ENCODE results near the gene KISS1. TPM values are rescaled to one million over a fixed set of nuclear protein-coding genes. Genes with fewer than 3 reads are reported as not detected.

Gene KISS1
- total and polyA plus RNA-seq, 4 donors, result 1.3 to 1.6 TPM; not detected in 2

GRCh38 chr1:204190212-204191211 lies 5.8 kb downstream of the KISS1 start:
- Histone ChIP-seq H3K4me1 (ENCODE audit: control insufficient read depth in 1 of 2, insufficient read depth in 2 of 2, low read length in 2 of 2) (no peaks in the 10 kb centered on the region), H3K9me3 (ENCODE audit: control insufficient read depth, low read length) (no peaks in the 10 kb centered on the region), H3K27ac (ENCODE audit: low read depth in 1 of 2, low read length in 2 of 2) (no peak overlapping the region), H3K4me3 (ENCODE audit: low read length in 2 of 2) (no peak overlapping the region), H3K36me3 (ENCODE audit: control insufficient read depth in 1 of 2, insufficient read depth in 2 of 2, low read length in 1 of 2) (no peaks in the 10 kb centered on the region), H3K27me3 (ENCODE audit: control insufficient read depth in 1 of 2, insufficient read depth in 2 of 2, low read length in 1 of 2) (no peaks in the 10 kb centered on the region)
- WGBS, 2 donors, result 21% methylated on average over 37 to 44 of the region's 44 CpGs
- intact Hi-C loops (cut with DNase I), result no loop called here
- DNase-seq (no peak), ATAC-seq (ENCODE audit: low FRiP score) (peak; percentile 36)

- Histone ChIP-seq H3K4me3 (ENCODE audit: low read length in 2 of 2) (no peak overlapping the region), H3K27ac (ENCODE audit: low read depth in 1 of 2, low read length in 2 of 2) (no peak overlapping the region), H3K36me3 (ENCODE audit: control insufficient read depth in 1 of 2, insufficient read depth in 2 of 2, low read length in 1 of 2) (no peaks in the 10 kb centered on the region), H3K4me1 (ENCODE audit: control insufficient read depth in 1 of 2, insufficient read depth in 2 of 2, low read length in 2 of 2) (no peaks in the 10 kb centered on the region), H3K27me3 (ENCODE audit: control insufficient read depth in 1 of 2, insufficient read depth in 2 of 2, low read length in 1 of 2) (no peaks in the 10 kb centered on the region), H3K9me3 (ENCODE audit: control insufficient read depth, low read length) (no peaks in the 10 kb centered on the region)
- DNase-seq, result no peak
- no peak for ATAC-seq (ENCODE audit: low FRiP score)
- intact Hi-C loops (cut with DNase I), result no loop called here
- 65 to 77% methylated on average over 11 of the region's 11 CpGs for WGBS, 2 donors
Observed at GRCh38 chr1:204188959-204189639, 7.2 kb downstream of the KISS1 start.

GRCh38 chr1:204186597-204186996 lies 9.7 kb downstream of the KISS1 start:
- 71 to 73% methylated on average over 10 of the region's 10 CpGs for WGBS, 2 donors
- DNase-seq, result no peak
- Histone ChIP-seq H3K27me3 (ENCODE audit: control insufficient read depth in 1 of 2, insufficient read depth in 2 of 2, low read length in 1 of 2) (no peaks in the 10 kb centered on the region), H3K36me3 (ENCODE audit: control insufficient read depth in 1 of 2, insufficient read depth in 2 of 2, low read length in 1 of 2) (no peaks in the 10 kb centered on the region), H3K4me3 (ENCODE audit: low read length in 2 of 2) (no peak overlapping the region), H3K4me1 (ENCODE audit: control insufficient read depth in 1 of 2, insufficient read depth in 2 of 2, low read length in 2 of 2) (no peaks in the 10 kb centered on the region), H3K27ac (ENCODE audit: low read depth in 1 of 2, low read length in 2 of 2) (no peak overlapping the region), H3K9me3 (ENCODE audit: control insufficient read depth, low read length) (no peaks in the 10 kb centered on the region)
- no peak for ATAC-seq (ENCODE audit: low FRiP score)
- intact Hi-C loops (cut with DNase I), result no loop called here

GRCh38 chr1:204181116-204181515 lies 15.2 kb downstream of the KISS1 start:
- no peaks in the 10 kb centered on the region for H3K27me3 ChIP-seq (ENCODE audit: control insufficient read depth in 1 of 2, insufficient read depth in 2 of 2, low read length in 1 of 2)
- no peaks in the 10 kb centered on the region for H3K36me3 ChIP-seq (ENCODE audit: control insufficient read depth in 1 of 2, insufficient read depth in 2 of 2, low read length in 1 of 2)
- intact Hi-C loops (cut with DNase I), result no loop called here
- WGBS, 2 donors, result 58 to 67% methylated on average over 1 of the region's 1 CpG
- DNase-seq, result no peak
- no peaks in the 10 kb centered on the region for H3K4me1 ChIP-seq (ENCODE audit: control insufficient read depth in 1 of 2, insufficient read depth in 2 of 2, low read length in 2 of 2)
- no peak overlapping the region for H3K27ac ChIP-seq (ENCODE audit: low read depth in 1 of 2, low read length in 2 of 2)
- no peaks in the 10 kb centered on the region for H3K9me3 ChIP-seq (ENCODE audit: control insufficient read depth, low read length)
- H3K4me3 ChIP-seq (ENCODE audit: low read length in 2 of 2), result no peak overlapping the region
- no peak for ATAC-seq (ENCODE audit: low FRiP score)

- Histone ChIP-seq H3K27me3 (ENCODE audit: control insufficient read depth in 1 of 2, insufficient read depth in 2 of 2, low read length in 1 of 2) (no peaks in the 10 kb centered on the region), H3K27ac (ENCODE audit: low read depth in 1 of 2, low read length in 2 of 2) (no peak overlapping the region), H3K4me1 (ENCODE audit: control insufficient read depth in 1 of 2, insufficient read depth in 2 of 2, low read length in 2 of 2) (no peaks in the 10 kb centered on the region), H3K9me3 (ENCODE audit: control insufficient read depth, low read length) (no peaks in the 10 kb centered on the region), H3K4me3 (ENCODE audit: low read length in 2 of 2) (no peak overlapping the region), H3K36me3 (ENCODE audit: control insufficient read depth in 1 of 2, insufficient read depth in 2 of 2, low read length in 1 of 2) (no peaks in the 10 kb centered on the region)
- no peak for DNase-seq
- no peak for ATAC-seq (ENCODE audit: low FRiP score)
- intact Hi-C loops (cut with DNase I), result no loop called here
- 72 to 74% methylated on average over 6 of the region's 6 CpGs for WGBS, 2 donors
Observed at GRCh38 chr1:204180133-204180532, 16.2 kb downstream of the KISS1 start.

GRCh38 chr1:204178487-204179281 lies 17.6 kb downstream of the KISS1 start:
- no peak overlapping the region for H3K4me3 ChIP-seq (ENCODE audit: low read length in 2 of 2)
- intact Hi-C loops (cut with DNase I), result no loop called here
- no peak for ATAC-seq (ENCODE audit: low FRiP score)
- H3K36me3 ChIP-seq (ENCODE audit: control insufficient read depth in 1 of 2, insufficient read depth in 2 of 2, low read length in 1 of 2), result no peaks in the 10 kb centered on the region
- no peak for DNase-seq
- no peak overlapping the region for H3K27ac ChIP-seq (ENCODE audit: low read depth in 1 of 2, low read length in 2 of 2)
- no peaks in the 10 kb centered on the region for H3K27me3 ChIP-seq (ENCODE audit: control insufficient read depth in 1 of 2, insufficient read depth in 2 of 2, low read length in 1 of 2)
- no peaks in the 10 kb centered on the region for H3K9me3 ChIP-seq (ENCODE audit: control insufficient read depth, low read length)
- 79 to 85% methylated on average over 7 of the region's 7 CpGs for WGBS, 2 donors
- H3K4me1 ChIP-seq (ENCODE audit: control insufficient read depth in 1 of 2, insufficient read depth in 2 of 2, low read length in 2 of 2), result no peaks in the 10 kb centered on the region

- Histone ChIP-seq H3K4me1 (ENCODE audit: control insufficient read depth in 1 of 2, insufficient read depth in 2 of 2, low read length in 2 of 2) (no peaks in the 10 kb centered on the region), H3K4me3 (ENCODE audit: low read length in 2 of 2) (no peak overlapping the region), H3K36me3 (ENCODE audit: control insufficient read depth in 1 of 2, insufficient read depth in 2 of 2, low read length in 1 of 2) (no peaks in the 10 kb centered on the region), H3K27ac (ENCODE audit: low read depth in 1 of 2, low read length in 2 of 2) (no peak overlapping the region), H3K9me3 (ENCODE audit: control insufficient read depth, low read length) (no peaks in the 10 kb centered on the region), H3K27me3 (ENCODE audit: control insufficient read depth in 1 of 2, insufficient read depth in 2 of 2, low read length in 1 of 2) (no peaks in the 10 kb centered on the region)
- WGBS, 2 donors, result 40 to 45% methylated on average over 4 of the region's 4 CpGs
- intact Hi-C loops (cut with DNase I), result no loop called here
- no peak for ATAC-seq (ENCODE audit: low FRiP score)
- DNase-seq, result no peak
Observed at GRCh38 chr1:204177133-204177532, 19.2 kb downstream of the KISS1 start.

- DNase-seq (peak in 1 of 2 donors; percentile 5), ATAC-seq (ENCODE audit: low FRiP score) (no peak)
- Histone ChIP-seq H3K36me3 (ENCODE audit: control insufficient read depth in 1 of 2, insufficient read depth in 2 of 2, low read length in 1 of 2) (no peaks in the 10 kb centered on the region), H3K9me3 (ENCODE audit: control insufficient read depth, low read length) (no peaks in the 10 kb centered on the region), H3K4me1 (ENCODE audit: control insufficient read depth in 1 of 2, insufficient read depth in 2 of 2, low read length in 2 of 2) (no peaks in the 10 kb centered on the region), H3K27me3 (ENCODE audit: control insufficient read depth in 1 of 2, insufficient read depth in 2 of 2, low read length in 1 of 2) (no peaks in the 10 kb centered on the region), H3K27ac (ENCODE audit: low read depth in 1 of 2, low read length in 2 of 2) (no peak overlapping the region), H3K4me3 (ENCODE audit: low read length in 2 of 2) (no peak overlapping the region)
- intact Hi-C loops (cut with DNase I), result no loop called here
- WGBS, 2 donors, result 77 to 82% methylated on average over 5 of the region's 5 CpGs
Observed at GRCh38 chr1:204176049-204176448, 20.2 kb downstream of the KISS1 start.
